Mesendoderm (in vitro differentiated cells): Measurements from ENCODE around the gene PPM1D. TPM values are rescaled to one million over a fixed set of nuclear protein-coding genes. Genes with fewer than 3 reads are reported as not detected.
"Not testable (repeated sequence)": the region's sequence is repeated elsewhere in the genome, so short reads cannot be mapped to it uniquely, and the experiment has no call there.

Experiments
- DNase-seq: peaks from one replicate; pipeline ENCODE4 v3.0.0; 2013
- H2AK5ac ChIP-seq: 2 replicates; pipeline ENCODE4 v1.6.1; 2013; ENCODE audit warnings: low read length, inconsistent platforms
- H2BK120ac ChIP-seq: 2 replicates; pipeline ENCODE4 v1.6.1; 2013; ENCODE audit warnings: low read depth, mild to moderate bottlenecking, low read length, moderate library complexity, mixed read lengths
- H2BK15ac ChIP-seq: replicated peaks from 2 replicates; pipeline ENCODE4 v1.6.1; 2013; ENCODE audit warnings: low read depth, mild to moderate bottlenecking, moderate library complexity
- H2BK5ac ChIP-seq: 2 replicates; pipeline ENCODE4 v1.6.1; 2013; ENCODE audit warnings: low read length, inconsistent platforms
- H3K18ac ChIP-seq: 2 replicates; pipeline ENCODE4 v1.6.1; 2013; ENCODE audit warnings: mild to moderate bottlenecking, low read length, mixed read lengths
- H3K23ac ChIP-seq: one replicate; pipeline ENCODE4 v1.6.1; 2013; ENCODE audit warnings: low read length
- H3K27ac ChIP-seq: 2 replicates; pipeline ENCODE4 v1.5.1; 2013; ENCODE audit warnings: low read depth, mild to moderate bottlenecking, inconsistent platforms, low read length, moderate library complexity
- H3K27me3 ChIP-seq: 2 replicates; pipeline ENCODE4 v1.6.1; 2013; ENCODE audit warnings: low read length, control low read depth, mild to moderate bottlenecking, inconsistent platforms; ENCODE audit not compliant: insufficient read depth, poor library complexity
- H3K36me3 ChIP-seq: 2 replicates; pipeline ENCODE4 v1.6.1; 2013; ENCODE audit warnings: low read length, inconsistent platforms; ENCODE audit not compliant: control insufficient read depth, insufficient read depth
- H3K4ac ChIP-seq: one replicate; pipeline ENCODE4 v1.6.1; 2013; ENCODE audit warnings: low read depth, mild to moderate bottlenecking, low read length, moderate library complexity
- H3K4me1 ChIP-seq: 2 replicates; pipeline ENCODE4 v1.6.1; 2013; ENCODE audit warnings: low read depth, low read length, inconsistent platforms; ENCODE audit not compliant: control insufficient read depth
- H3K4me2 ChIP-seq: 2 replicates; pipeline ENCODE4 v1.6.1; 2013; ENCODE audit warnings: low read length
- H3K4me3 ChIP-seq: 2 replicates; pipeline ENCODE4 v1.5.1; 2013; ENCODE audit warnings: mild to moderate bottlenecking, low read length
- H3K56ac ChIP-seq: one replicate; pipeline ENCODE4 v1.6.1; 2013; ENCODE audit warnings: low read length
- H3K79me1 ChIP-seq: 2 replicates; pipeline ENCODE4 v1.6.1; 2013; ENCODE audit warnings: low read length, inconsistent platforms
- H3K79me2 ChIP-seq: 2 replicates; pipeline ENCODE4 v1.6.1; 2013; ENCODE audit warnings: mild to moderate bottlenecking, low read length; ENCODE audit not compliant: control insufficient read depth, insufficient read depth
- H3K9ac ChIP-seq: 2 replicates; pipeline ENCODE4 v1.6.1; 2013; ENCODE audit warnings: low read length, inconsistent platforms
- H4K5ac ChIP-seq: one replicate; pipeline ENCODE4 v1.6.1; 2013; ENCODE audit warnings: low read length
- H4K8ac ChIP-seq: one replicate; pipeline ENCODE4 v1.6.1; 2013; ENCODE audit warnings: low read depth, mild to moderate bottlenecking, control low read depth, low read length, moderate library complexity
- WGBS: extraction: QIAGEN DNeasy Blood & Tissue Kit; methylation state at CpG from one replicate; pipeline ENCODE4 v1.1.7; 2013; ENCODE audit warnings: low lambda C conversion rate, missing lambda C conversion rate; ENCODE audit not compliant: insufficient coverage; ENCODE audit errors: extremely low coverage; 5-methylcytosine and 5-hydroxymethylcytosine counted together
- polyA plus RNA-seq, 2 experiments: library from polyadenylated mRNA; stranded (reverse); fragments of 200-250 nt; gene quantifications; one replicate each; pipeline ENCODE4 v1.2.3, GENCODE V29; 2013

Gene PPM1D
- 8.0 TPM for polyA plus RNA-seq (2013, experiment 1 of 2)
- polyA plus RNA-seq (2013, experiment 2 of 2) = 8.3 TPM

DNA sequence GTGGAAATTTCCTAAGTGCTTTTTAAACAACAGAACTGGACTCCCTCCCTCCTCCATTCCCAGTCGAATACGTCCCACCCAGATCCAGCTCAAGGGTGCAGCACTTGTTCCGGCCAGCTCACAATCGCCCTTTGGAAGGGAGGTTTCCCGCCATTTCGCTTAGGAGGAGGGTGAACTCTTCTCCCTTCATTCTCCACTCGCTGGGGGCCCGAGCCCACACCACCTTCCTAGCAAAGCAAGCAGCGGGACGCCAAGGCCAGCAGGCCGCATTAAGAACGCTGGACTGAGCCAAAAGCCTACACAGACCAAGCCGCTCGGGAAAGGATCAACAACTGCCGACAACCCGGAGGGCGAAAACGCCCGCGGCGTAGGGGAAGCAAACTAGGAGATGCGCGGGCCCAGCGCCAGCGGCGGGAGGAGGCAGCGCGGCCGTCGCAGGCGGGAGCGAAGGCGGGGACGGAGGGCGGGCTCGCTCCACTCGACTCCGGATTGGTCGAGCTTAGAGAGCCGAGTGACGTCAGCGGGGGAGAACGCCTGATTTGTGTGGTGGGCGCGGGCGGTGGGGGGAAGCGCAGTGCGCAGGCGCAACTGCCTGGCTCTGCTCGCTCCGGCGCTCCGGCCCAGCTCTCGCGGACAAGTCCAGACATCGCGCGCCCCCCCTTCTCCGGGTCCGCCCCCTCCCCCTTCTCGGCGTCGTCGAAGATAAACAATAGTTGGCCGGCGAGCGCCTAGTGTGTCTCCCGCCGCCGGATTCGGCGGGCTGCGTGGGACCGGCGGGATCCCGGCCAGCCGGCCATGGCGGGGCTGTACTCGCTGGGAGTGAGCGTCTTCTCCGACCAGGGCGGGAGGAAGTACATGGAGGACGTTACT, at the start of gene PPM1D:
Gene PPM1D, plus strand, starts transcription at position 574 of the 870 bp plus-strand sequence. Its CDS starts 222 bp downstream, at position 796.
- Histone ChIP-seq H3K27ac (peak within 1 kb of the TSS; percentile 90), H4K8ac (no peak within 1 kb of the TSS)
- whole genome bisulfite sequencing = no CpG with 5 or more reads among the region's 83 CpGs

DNA sequence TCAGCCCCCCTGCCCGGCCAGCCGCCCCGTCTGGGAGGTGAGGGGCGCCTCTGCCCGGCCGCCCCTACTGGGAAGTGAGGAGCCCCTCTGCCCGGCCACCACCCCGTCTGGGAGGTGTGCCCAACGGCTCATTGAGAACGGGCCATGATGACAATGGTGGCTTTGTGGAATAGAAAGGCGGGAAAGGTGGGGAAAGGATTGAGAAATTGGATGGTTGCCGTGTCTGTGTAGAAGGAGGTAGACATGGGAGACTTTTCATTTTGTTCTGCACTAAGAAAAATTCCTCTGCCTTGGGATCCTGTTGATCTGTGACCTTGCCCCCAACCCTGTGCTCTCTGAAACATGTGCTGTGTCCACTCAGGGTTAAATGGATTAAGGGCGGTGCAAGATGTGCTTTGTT, 47.7 kb upstream of the PPM1D start:
- not testable (repeated sequence) for DNase-seq, H2AK5ac ChIP-seq, H3K79me2 ChIP-seq, H3K79me1 ChIP-seq, H4K8ac ChIP-seq, H3K4me3 ChIP-seq, H3K18ac ChIP-seq, H3K27me3 ChIP-seq, H3K4me2 ChIP-seq, H3K4me1 ChIP-seq, H3K56ac ChIP-seq, H3K36me3 ChIP-seq, H3K27ac ChIP-seq, H2BK5ac ChIP-seq, H4K5ac ChIP-seq, H3K23ac ChIP-seq, H2BK15ac ChIP-seq, H2BK120ac ChIP-seq, H3K9ac ChIP-seq, H3K4ac ChIP-seq
- WGBS = no CpG with 5 or more reads among the region's 13 CpGs

More for the DNA sequence above, at the start of gene PPM1D:
- H3K23ac ChIP-seq = peak within 1 kb of the TSS; percentile 98
- H2BK5ac ChIP-seq = peak within 1 kb of the TSS; percentile 98
- peak within 1 kb of the TSS; percentile 96 for H3K4me3 ChIP-seq
- no peaks in the 10 kb centered on the region for H3K27me3 ChIP-seq
- peak within 1 kb of the TSS; percentile 97 for H3K4ac ChIP-seq
- no peak within 1 kb of the TSS for H2BK15ac ChIP-seq
- H3K4me2 ChIP-seq = peak within 1 kb of the TSS; percentile 87
- H3K4me1 ChIP-seq = no peaks in the 10 kb centered on the region
- H2AK5ac ChIP-seq = no peak within 1 kb of the TSS
- H4K5ac ChIP-seq = peak within 1 kb of the TSS; percentile 53
- H3K9ac ChIP-seq = peak within 1 kb of the TSS; percentile 100
- H3K36me3 ChIP-seq = no peaks in the 10 kb centered on the region
- DNase-seq = peak; percentile 99
- peak within 1 kb of the TSS; percentile 99 for H3K56ac ChIP-seq
- H3K18ac ChIP-seq = peak within 1 kb of the TSS; percentile 92
- peaks cover 2% of the 10 kb centered on the region for H3K79me1 ChIP-seq
- peaks cover 39% of the 10 kb centered on the region for H3K79me2 ChIP-seq
- H2BK120ac ChIP-seq = peak within 1 kb of the TSS; percentile 64

DNA sequence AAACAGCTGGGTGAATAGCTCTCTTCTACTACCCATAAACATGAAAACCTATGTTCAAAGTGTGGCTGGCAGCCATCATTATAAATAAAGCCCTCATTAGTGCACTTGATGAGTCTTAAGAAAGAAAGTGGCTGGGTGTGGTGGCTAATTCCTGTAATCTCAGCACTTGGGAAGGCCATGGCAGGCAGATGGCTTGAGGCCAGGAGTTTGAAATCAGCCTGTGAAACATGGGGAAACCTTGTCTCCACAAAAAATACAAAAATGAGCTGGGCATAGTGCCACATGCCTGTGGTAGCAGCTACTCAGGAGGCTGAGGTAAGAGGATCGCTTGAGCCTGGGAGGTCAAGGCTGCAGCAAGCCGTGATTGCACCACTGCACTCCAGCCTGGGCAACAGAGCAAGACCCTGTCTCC, 45.6 kb upstream of the PPM1D start:
- no peak overlapping the region for H2BK15ac ChIP-seq
- no peaks in the 10 kb centered on the region for H3K79me1 ChIP-seq
- no peak overlapping the region for H4K8ac ChIP-seq
- DNase-seq = no peak
- H4K5ac ChIP-seq = no peak overlapping the region
- H2AK5ac ChIP-seq = no peak overlapping the region
- no peak overlapping the region for H2BK5ac ChIP-seq
- H3K4me3 ChIP-seq = no peak overlapping the region
- H3K4me2 ChIP-seq = no peak overlapping the region
- H3K4ac ChIP-seq = no peak overlapping the region
- no peak overlapping the region for H3K23ac ChIP-seq
- no CpG with 5 or more reads among the region's 2 CpGs for WGBS
- H3K36me3 ChIP-seq = no peaks in the 10 kb centered on the region
- no peaks in the 10 kb centered on the region for H3K79me2 ChIP-seq
- no peak overlapping the region for H2BK120ac ChIP-seq
- no peak overlapping the region for H3K9ac ChIP-seq
- H3K27me3 ChIP-seq = no peaks in the 10 kb centered on the region
- H3K27ac ChIP-seq = no peak overlapping the region
- no peak overlapping the region for H3K18ac ChIP-seq
- no peaks in the 10 kb centered on the region for H3K4me1 ChIP-seq
- no peak overlapping the region for H3K56ac ChIP-seq

DNA sequence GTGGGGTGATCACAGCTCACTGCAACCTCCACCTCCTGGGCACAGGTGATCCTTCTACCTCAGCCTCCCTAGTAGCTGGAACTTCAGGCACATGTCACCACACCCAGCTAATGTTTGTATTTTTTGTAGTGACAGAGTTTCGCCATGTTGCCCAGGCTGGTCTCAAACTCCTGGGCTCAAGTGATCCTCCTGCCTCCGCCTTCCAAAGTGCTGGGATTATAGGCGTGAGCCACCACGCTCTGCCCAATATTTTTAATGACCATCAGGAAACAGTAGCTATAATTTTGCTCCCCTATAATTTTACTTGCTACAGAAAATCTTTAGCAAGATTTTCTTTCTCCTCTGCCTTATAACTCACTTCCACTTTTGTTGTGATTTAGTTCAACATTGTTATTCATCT, 44.2 kb upstream of the PPM1D start:
- Histone ChIP-seq H3K18ac (no peak overlapping the region), H4K8ac (no peak overlapping the region), H3K4me3 (no peak overlapping the region), H2BK120ac (no peak overlapping the region), H3K4me1 (no peaks in the 10 kb centered on the region), H2BK15ac (no peak overlapping the region), H2AK5ac (no peak overlapping the region), H3K4ac (no peak overlapping the region), H3K36me3 (no peaks in the 10 kb centered on the region), H3K4me2 (no peak overlapping the region), H3K27ac (no peak overlapping the region), H3K9ac (no peak overlapping the region), H3K27me3 (no peaks in the 10 kb centered on the region), H3K23ac (no peak overlapping the region), H2BK5ac (no peak overlapping the region), H3K79me1 (no peaks in the 10 kb centered on the region), H3K56ac (no peak overlapping the region), H4K5ac (no peak overlapping the region), H3K79me2 (no peaks in the 10 kb centered on the region)
- WGBS = no CpG with 5 or more reads among the region's 4 CpGs
- no peak for DNase-seq

DNA sequence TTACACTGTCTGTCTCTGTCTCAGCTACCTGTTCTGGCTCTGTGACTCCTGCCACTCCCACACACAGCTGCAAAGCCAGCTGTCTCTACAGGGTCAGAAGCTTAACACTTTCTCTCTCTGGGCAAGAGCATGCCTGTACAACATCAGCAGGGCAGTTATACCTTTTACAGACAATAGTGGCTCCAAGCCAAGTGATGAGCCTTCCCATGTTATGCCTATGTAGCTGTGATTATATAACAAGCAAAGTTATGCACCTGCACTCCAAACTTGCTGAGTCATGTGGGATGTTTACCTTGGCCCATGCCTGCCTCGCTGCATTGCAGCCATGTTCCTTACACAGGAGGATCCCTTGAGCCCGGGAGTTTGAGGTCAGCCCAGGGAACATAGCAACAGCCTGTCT, 42.2 kb upstream of the PPM1D start:
- H3K27me3 ChIP-seq = no peaks in the 10 kb centered on the region
- H2BK5ac ChIP-seq = no peak overlapping the region

More for the DNA sequence above, 42.2 kb upstream of the PPM1D start:
- Histone ChIP-seq H3K9ac (no peak overlapping the region), H2BK120ac (no peak overlapping the region), H2AK5ac (no peak overlapping the region), H3K79me1 (no peaks in the 10 kb centered on the region), H3K56ac (no peak overlapping the region), H3K4ac (no peak overlapping the region), H4K5ac (no peak overlapping the region), H3K18ac (no peak overlapping the region), H3K79me2 (no peaks in the 10 kb centered on the region), H3K4me1 (no peaks in the 10 kb centered on the region), H3K23ac (no peak overlapping the region), H3K36me3 (no peaks in the 10 kb centered on the region), H3K4me2 (no peak overlapping the region), H3K4me3 (no peak overlapping the region), H4K8ac (no peak overlapping the region), H2BK15ac (no peak overlapping the region), H3K27ac (no peak overlapping the region)
- DNase-seq = peak; percentile 28
- no CpG with 5 or more reads among the region's 2 CpGs for WGBS
